Mammary epithelial cell (primary cell): ENCODE data around the gene UCHL5.

Experiments
- CTCF ChIP-seq, 2 donors: IDR thresholded peaks in 1 of 2; conservative IDR thresholded peaks in 1 of 2; 2 replicates each; pipeline ENCODE4 v1.5.1; 2011 to 2012; ENCODE audit warnings: inconsistent platforms in 2 of 2, low read length in 2 of 2, mild to moderate bottlenecking in 2 of 2, control low read depth in 1 of 2, low read depth in 1 of 2; ENCODE audit not compliant: insufficient read depth in 1 of 2; ENCODE audit errors: extremely low read depth in 1 of 2
- EZH2 ChIP-seq: IDR thresholded peaks from 2 replicates; pipeline ENCODE4 v1.6.1; 2012; ENCODE audit warnings: low read length, inconsistent platforms, borderline replicate concordance

GRCh38 chr1:193108471-193108870 lies 49.3 kb upstream of the UCHL5 start:
- TF ChIP-seq CTCF (conservative IDR thresholded peaks at IDR 0.05 in 1 of 2, IDR thresholded peaks at IDR 0.05 in 1 of 2; ENCODE audit: extremely low read depth in 1 of 2, insufficient read depth in 1 of 2, low read depth in 1 of 2, low read length in 2 of 2) (no peak), EZH2 (no peak)
